Measurements from ENCODE around the gene THG1L. TPM values are rescaled to one million over a fixed set of nuclear protein-coding genes. Genes with fewer than 3 reads are reported as not detected.

Gene THG1L
- total RNA-seq, 4 donors from 2014 or later: 2.2 to 16.8 (median 7.0) TPM

DNA sequence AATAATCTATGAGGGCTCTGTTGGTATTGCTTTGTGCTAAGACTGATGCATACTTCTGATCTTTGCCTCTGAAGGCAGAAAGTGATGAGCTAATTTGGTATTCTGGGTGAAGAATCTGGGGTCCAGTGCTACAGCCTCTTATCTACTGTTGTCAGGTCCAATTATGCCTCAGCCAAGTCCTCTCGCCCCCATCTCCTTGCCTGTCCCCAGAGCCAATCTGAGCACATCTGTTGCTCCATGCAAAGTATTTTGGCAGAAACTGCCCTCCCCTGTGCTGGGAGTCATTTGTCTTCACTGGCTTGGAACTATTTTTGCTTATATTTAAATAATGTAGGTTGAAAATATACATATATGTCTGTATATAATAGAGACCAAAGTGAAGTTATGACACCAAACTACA, 35.7 kb downstream of the THG1L start:
- Histone ChIP-seq H3K27ac (no peak overlapping the region), H3K4me3 (no peak overlapping the region), H3K4me1 (peaks cover 0 to 4% (median 2%) of the 10 kb centered on the region in 4 donors), H3K27me3 (no peaks in the 10 kb centered on the region), H3K9me3 (no peaks in the 10 kb centered on the region), H3K36me3 (no peaks in the 10 kb centered on the region)
- in situ Hi-C loops (cut with MboI; ENCODE audit: low pct_ligation_motif_present in 1 of 4, low pct_unique_long_range_greater_than_20kb in 1 of 4, low sequenced_read_pairs in 3 of 4): loop anchor here in 2 of 4 donors (25.0 kb wide), 1 partner anchor 1370 kb away; no protein-coding TSS in a partner anchor
- no peak for DNase-seq
- WGBS, 2 donors (ENCODE audit: low coverage in 1 of 2): 75% methylated on average over 1 of the region's 1 CpG; no CpG with 5 or more reads in 1 of the 2 donors
- intact Hi-C loops (cut with DNase I; ENCODE audit: low total_unique reads): no loop called here
- TF ChIP-seq EP300 (IDR thresholded peaks at IDR 0.05; ENCODE audit: low read depth) (no peak), POLR2A (IDR thresholded peaks at IDR 0.05) (no peak)

DNA sequence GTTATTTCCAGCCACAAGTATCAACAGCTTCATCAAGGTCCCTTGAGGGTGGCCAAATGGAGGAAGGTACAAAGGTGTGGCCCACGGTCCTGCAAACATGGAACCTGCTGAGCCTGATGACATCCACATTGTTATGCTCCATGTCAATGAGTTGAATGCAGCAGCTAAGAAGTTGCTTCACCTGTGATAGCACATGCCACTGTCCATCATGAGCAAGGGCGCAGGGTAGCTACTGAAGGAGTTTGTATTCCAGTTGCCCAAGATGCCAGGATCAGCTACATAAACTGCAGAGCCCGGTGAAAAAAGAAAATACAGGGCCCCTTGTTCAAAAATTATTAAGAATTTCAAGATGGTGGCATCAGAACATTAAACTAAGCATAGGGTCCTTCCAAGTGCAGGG, 36.5 kb downstream of the THG1L start:
- in situ Hi-C loops (cut with MboI; ENCODE audit: low pct_ligation_motif_present in 1 of 4, low pct_unique_long_range_greater_than_20kb in 1 of 4, low sequenced_read_pairs in 3 of 4): loop anchor here in 2 of 4 donors (25.0 kb wide), 1 partner anchor 1370 kb away; no protein-coding TSS in a partner anchor

GRCh38 chr5:157770665-157771064, 39.4 kb downstream of the THG1L start:
- H3K4me3 ChIP-seq: no peak overlapping the region
- intact Hi-C loops (cut with DNase I; ENCODE audit: low total_unique reads): no loop called here
- 95 to 100% methylated on average over 1 to 4 of the region's 4 CpGs for WGBS, 2 donors (ENCODE audit: low coverage in 1 of 2)
- H3K27me3 ChIP-seq: no peaks in the 10 kb centered on the region
- no peak overlapping the region for H3K27ac ChIP-seq
- no peak for DNase-seq
- H3K9me3 ChIP-seq: no peaks in the 10 kb centered on the region
- in situ Hi-C loops (cut with MboI; ENCODE audit: low pct_ligation_motif_present in 1 of 4, low pct_unique_long_range_greater_than_20kb in 1 of 4, low sequenced_read_pairs in 3 of 4): loop anchor here in 2 of 4 donors (25.0 kb wide), 1 partner anchor 1367 kb away; no protein-coding TSS in a partner anchor
- no peaks in the 10 kb centered on the region for H3K36me3 ChIP-seq
- no peaks in the 10 kb centered on the region for H3K4me1 ChIP-seq
- TF ChIP-seq CTCF (IDR thresholded peaks at IDR 0.05) (no peak), POLR2A (IDR thresholded peaks at IDR 0.05) (no peak), EP300 (IDR thresholded peaks at IDR 0.05; ENCODE audit: low read depth) (no peak), POLR2AphosphoS5 (IDR thresholded peaks at IDR 0.05) (no peak)

More for the DNA sequence above, 36.5 kb downstream of the THG1L start:
- DNase-seq: no peak
- 97 to 100% methylated on average over 1 to 3 of the region's 3 CpGs for WGBS, 2 donors (ENCODE audit: low coverage in 1 of 2)
- Histone ChIP-seq H3K9me3 (no peaks in the 10 kb centered on the region), H3K4me1 (no peaks in the 10 kb centered on the region), H3K27me3 (no peaks in the 10 kb centered on the region), H3K4me3 (no peak overlapping the region), H3K36me3 (no peaks in the 10 kb centered on the region), H3K27ac (no peak overlapping the region)
- intact Hi-C loops (cut with DNase I; ENCODE audit: low total_unique reads): no loop called here
- TF ChIP-seq CTCF (IDR thresholded peaks at IDR 0.05) (no peak), POLR2A (IDR thresholded peaks at IDR 0.05) (no peak), EP300 (IDR thresholded peaks at IDR 0.05; ENCODE audit: low read depth) (no peak), POLR2AphosphoS5 (IDR thresholded peaks at IDR 0.05) (no peak)

DNA sequence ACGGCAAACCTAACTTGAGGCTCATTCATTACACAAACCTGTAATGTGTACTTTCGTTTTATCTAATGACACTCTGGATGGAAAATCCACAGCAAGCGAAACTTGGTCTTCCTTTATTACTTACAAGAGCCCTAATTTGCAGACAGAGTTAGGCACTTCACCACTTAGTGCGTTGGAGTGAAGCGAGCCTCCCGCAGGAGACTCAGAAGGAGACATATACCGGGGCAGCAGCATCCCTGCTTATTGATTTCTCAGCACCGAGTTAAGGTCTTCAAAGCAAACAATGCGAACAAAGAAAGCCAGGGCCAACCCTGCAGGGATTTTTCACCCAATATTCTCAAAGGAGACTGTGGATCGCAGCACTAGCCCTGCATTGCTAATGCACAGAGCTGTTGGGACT, 40.9 kb downstream of the THG1L start:
- intact Hi-C loops (cut with DNase I; ENCODE audit: low total_unique reads): no loop called here
- TF ChIP-seq CTCF (IDR thresholded peaks at IDR 0.05): no peak
- TF ChIP-seq POLR2AphosphoS5 (IDR thresholded peaks at IDR 0.05): no peak
- TF ChIP-seq EP300 (IDR thresholded peaks at IDR 0.05; ENCODE audit: low read depth): no peak
- TF ChIP-seq POLR2A (IDR thresholded peaks at IDR 0.05): no peak
- Histone ChIP-seq H3K4me3 (no peak overlapping the region), H3K27ac (no peak overlapping the region), H3K36me3 (no peaks in the 10 kb centered on the region), H3K27me3 (no peaks in the 10 kb centered on the region), H3K4me1 (no peaks in the 10 kb centered on the region), H3K9me3 (no peaks in the 10 kb centered on the region)
- 27 to 81% methylated on average over 2 to 10 of the region's 10 CpGs for WGBS, 2 donors (ENCODE audit: low coverage in 1 of 2)
- DNase-seq: no peak
- in situ Hi-C loops (cut with MboI; ENCODE audit: low pct_ligation_motif_present in 1 of 4, low pct_unique_long_range_greater_than_20kb in 1 of 4, low sequenced_read_pairs in 3 of 4): loop anchor here in 2 of 4 donors (25.0 kb wide), 1 partner anchor 1365 kb away; no protein-coding TSS in a partner anchor

Measured in transverse colon (tissue), 4 donors.